GM19043 (cell line): ENCODE measurements around the gene TRIM36.
A peak's percentile ranks its signal among the peaks of the same experiment; 100 is the strongest.

Experiments used
- ATAC-seq: cut with Tn5 transposase; IDR thresholded peaks from one replicate; pipeline ENCODE4 v1.9.1; 2021; ENCODE audit warnings: low read depth; ENCODE audit not compliant: unreplicated experiment

TRIM36 gene

DNA sequence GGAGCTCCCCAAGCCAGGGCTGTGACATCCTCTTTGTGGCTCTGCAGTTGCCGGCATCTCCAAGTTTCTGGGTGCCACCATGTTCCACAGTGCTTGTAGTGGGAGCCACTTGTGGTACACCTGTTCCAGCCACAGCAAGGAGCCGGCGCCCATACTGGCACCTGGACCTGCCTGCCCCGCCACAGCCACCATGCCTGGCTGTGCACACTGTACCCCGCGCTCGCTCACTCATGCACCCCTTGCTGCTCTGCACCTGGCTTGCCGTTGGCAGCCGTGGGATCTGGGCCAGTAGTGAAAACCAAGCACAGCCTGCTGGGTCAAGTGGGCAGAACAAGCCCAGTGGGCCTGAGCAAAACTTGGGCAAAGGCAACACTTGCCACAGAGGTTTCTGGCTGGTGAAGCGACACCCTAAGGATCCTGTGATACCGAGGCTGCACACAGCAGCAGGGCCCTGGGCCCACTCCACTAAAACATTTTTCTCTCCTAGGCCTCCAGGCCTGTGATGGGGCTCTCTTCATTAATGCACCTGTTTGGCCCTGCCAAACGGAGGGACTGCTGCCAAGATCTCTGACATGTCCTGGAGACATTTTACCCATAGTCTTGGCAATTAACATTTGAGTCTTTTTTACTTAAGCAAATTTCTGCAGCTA, 2.8 kb downstream of the TRIM36 start:
- ATAC-seq = no peak

DNA sequence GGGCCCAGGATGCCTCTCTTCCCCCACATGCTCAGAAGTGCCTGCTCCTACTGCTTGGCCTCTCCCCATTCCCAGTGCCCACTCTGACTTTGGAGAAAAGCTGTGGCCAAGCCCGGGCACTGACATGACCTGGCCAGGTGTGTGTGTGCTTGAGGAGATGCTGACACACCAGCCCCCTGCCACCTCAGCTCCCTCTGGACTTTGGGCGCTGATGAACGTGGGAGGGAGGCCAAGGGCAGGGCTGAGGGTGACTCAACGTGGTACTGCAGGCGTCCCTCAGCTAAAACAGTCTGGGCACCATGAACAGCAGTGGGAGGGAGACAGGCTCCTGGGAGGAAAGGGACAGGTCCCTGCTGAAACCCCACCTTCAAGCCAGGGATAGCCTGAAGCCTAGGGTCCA, 3.9 kb downstream of the TRIM36 start:
- ATAC-seq = no peak

DNA sequence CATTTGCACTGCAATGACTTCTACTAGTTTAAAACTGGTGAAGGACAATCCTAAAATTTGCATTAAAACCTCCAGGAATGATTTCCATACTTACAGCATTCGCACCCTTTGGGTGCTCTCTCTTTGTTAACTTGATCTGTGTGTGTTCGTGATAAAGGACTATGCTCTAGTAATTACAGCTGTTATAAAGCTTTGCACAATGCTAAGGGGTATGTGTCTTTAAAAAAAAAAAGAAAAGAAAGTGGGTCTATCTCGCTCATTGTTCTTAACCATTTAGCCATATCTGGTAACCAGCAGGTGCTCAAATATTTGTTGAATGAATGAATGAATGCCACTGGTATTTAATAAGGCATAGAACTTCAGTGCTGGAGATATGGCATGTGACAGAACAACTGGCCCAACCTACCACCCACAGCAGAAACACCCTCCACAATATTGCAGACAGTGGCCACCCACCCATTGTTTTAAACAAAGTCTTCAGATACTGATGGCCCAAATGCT, 8.7 kb downstream of the TRIM36 start:
- ATAC-seq = no peak

DNA sequence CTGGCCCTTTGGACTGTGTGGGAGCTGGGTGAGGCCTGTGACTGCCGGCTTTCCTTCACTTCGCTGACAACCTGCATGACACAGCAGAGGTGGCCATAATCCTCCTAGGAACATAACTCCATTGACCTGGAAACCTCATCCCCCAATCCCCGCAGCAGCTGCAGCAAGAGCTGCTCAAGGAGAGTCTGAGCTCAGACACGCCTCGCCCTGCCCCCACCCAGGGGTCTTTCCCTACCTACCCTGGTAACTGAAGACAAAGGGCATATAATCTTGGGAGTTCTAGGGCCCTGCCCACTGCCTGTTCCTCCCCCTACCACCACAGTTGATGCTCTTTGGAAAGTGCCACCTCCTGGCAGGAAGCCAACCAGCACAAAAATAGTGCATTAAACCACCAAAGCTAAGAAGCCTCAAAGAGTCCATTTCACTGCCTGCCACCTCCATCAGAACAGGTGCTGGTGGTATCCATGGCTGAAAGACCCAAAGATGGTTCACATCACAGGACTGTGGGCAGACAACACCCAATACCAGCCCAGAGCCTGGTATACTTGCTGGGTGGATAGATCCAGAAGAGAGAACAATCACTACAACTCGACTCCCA, 18.4 kb downstream of the TRIM36 start:
- no peak for ATAC-seq

DNA sequence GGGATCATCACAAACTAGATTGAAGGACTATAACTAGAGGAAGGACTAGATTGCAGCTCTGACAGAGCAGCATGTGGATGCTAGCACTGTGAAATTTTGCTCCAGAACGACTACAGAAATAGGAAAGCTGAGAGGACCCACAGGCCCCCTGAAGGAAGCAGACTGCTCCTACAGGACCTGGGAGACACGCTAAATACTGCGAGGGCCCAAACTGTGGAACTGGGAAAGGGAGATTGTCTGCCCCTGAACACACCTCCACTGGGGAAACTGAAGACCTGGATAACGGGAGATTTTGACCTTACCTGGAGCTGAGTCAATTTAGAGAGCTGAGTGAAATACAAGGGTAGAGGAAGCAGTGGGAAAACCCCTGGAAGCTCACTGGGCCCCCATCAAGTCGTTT, 19.2 kb downstream of the TRIM36 start:
- ATAC-seq = no peak

DNA sequence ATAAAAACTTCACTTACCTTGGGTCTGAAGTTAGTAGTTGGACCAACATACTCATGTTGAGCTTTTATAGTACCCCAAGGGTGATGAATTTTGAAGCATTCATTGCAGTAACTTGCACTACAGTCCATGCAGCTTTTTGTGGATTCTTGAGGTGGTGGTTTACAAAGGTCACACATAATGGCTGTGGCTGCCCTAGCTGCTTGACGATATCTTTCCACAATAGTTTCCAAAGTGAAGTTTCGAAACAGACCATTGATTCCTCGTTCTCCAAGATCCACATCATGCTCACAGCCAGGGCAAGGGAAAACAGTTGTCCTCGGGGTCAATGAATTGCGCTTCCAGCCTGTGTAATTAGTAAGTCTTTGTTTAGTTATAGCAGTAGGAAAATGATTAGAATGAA, 22.7 kb downstream of the TRIM36 start:
- no peak for ATAC-seq

DNA sequence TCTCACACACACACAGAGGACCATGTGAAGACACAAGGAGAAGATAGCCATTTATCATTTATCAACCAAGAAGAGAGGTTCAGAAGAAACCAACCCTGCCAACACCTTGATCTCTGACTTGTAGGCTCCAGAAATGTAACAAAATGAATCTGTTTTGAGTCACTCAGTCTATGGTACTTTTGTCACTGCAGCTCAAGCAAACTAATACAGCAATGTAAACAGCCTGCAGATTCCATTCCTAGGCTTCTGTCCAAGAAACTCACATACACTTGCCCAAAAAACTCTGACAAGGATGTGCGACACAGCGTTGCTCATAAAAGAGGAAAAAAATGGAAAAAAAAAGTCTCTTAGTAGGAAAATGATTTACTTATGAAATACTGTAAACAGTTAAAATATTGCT, 33.4 kb downstream of the TRIM36 start:
- no peak for ATAC-seq

DNA sequence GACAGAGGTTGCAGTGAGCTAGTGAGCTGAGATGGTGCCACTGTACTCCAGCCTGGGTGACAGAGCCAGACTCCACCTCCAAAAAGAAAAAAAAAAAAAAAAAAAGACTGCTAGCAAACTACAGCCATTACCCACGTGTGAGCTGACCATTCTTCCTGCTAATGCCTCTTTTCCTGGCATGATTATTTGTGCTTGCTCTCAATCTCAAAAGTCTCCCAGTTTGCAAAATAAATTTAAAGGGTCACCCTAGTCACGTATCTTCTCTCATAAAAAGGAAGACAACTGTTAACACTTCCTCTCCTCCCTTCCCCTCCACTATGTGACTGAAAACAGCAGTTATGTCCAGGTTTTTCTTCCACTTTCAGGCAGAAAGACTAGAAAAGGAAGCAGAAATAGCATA, 37.2 kb downstream of the TRIM36 start:
- no peak for ATAC-seq

DNA sequence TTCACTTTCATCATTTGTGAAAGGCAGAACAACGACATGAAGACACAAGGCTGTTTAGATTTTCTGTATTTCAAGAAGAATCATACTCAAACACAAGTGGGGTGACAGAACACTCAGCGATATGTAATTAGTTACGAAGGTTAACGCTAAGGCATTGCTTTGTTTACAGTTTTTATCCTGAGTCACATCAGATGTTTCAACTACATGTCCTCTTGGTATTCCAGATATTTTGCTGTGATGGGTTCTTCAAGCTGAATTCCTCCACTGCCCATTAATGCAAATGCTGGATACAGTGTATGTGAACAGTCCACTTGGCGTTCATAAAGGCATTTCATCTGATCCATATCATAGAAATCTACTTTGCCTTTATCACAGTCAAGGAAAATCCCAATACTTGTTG, 43.4 kb downstream of the TRIM36 start:
- ATAC-seq = no peak

DNA sequence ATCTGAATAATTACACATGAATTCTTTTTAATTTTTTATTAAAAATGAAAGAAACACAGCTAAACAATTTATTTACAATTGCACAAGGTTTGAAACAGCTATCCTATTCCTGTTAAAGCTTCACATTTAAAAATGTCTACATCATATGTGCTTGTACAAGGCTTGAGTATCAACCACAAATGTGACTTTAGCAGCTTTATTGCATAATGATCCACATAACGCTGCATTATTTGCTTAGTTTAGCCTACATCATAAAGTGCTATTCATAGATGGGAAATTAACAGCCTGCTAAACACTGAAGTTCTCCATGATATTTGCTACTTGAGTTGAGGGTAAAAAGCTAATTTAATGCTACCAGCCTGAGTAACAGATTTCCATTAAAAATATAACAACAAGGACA, 45.0 kb downstream of the TRIM36 start:
- ATAC-seq = no peak

DNA sequence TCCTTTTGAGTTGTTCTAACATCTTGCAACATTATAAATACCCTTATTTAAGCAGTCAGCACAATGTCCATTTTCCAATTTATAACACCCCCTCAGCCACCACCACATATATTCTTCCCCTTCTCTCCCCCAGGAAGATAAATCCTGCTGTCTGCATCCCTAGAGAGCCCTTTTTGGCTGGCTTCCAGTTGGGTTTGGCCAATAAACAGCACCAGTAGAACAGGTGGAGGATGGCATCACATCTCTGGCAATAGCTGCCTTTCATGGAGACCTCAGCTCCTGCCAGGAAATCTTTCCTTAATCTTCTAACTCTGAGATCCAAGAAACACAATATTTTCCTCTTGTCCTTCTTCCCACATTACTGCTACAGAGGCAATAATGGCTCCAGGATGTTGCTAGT, 53.7 kb downstream of the TRIM36 start:
- ATAC-seq = no peak

DNA sequence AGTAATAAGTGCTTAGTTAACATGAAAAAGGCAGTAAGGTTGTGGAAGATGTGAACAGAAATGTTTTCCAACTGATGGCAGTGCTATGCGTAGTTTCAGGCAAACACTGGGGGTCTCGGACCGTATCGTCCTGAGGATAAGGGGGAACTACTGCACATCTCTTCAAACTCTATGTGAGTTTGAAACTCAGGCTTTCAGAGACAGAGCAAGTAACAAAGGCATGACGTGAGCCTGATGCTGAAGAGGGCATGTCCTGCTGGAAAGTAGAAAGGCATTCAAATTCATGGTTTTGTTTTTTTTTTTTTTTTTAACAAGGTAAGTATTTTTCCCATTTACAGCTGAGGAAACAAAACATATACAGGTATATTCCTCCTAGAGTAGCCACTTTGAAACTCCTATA, 59.9 kb downstream of the TRIM36 start:
- ATAC-seq = no peak

DNA sequence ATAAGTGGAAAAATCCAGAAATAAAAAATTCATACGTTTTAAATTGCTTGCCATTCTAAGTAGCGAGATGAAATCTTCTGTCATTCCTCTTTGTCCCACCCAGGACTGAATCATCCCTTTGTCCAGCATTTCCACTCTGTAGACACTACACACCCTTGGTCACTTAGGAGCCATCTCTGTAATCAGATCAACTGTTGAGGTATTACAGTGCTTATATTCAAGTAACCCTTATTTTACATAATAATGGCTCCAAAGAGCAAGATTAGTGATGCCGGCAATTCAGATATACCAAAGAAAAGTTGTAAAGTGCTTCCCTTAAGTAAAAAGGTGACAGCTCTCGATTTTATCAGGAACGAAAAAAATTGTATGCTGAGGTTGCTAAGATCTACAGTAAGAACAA, 60.4 kb downstream of the TRIM36 start:
- no peak for ATAC-seq

DNA sequence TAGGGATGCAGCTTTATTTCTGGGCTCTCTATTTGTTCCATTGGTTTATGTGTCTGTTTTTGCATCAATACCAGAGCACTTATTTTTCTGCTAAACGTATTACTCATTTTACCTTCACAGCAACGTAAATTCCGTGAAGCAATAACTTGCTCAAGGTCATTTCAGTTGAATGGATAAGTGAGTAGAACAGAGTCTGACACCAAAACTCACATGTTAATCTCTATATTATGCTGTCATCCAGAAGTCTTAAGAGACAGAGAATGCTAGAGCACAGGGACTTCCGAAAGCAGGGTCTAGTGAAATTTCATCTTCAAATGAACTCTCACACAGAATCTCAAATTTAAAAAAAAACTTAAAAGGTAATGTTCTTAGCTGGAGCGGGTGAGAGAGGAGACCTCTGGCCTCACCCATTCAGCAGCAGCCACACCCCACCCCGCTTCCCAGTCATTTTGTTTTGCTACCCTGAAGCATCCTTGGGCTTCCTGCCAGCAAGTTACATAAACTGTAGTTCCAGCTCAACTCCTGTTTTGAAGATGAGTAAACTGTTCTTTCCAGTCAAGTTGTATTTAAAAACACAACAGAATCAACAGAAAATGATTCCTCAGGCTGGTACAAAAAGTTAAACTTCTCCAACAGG, 69.3 kb downstream of the TRIM36 start:
- ATAC-seq = no peak

DNA sequence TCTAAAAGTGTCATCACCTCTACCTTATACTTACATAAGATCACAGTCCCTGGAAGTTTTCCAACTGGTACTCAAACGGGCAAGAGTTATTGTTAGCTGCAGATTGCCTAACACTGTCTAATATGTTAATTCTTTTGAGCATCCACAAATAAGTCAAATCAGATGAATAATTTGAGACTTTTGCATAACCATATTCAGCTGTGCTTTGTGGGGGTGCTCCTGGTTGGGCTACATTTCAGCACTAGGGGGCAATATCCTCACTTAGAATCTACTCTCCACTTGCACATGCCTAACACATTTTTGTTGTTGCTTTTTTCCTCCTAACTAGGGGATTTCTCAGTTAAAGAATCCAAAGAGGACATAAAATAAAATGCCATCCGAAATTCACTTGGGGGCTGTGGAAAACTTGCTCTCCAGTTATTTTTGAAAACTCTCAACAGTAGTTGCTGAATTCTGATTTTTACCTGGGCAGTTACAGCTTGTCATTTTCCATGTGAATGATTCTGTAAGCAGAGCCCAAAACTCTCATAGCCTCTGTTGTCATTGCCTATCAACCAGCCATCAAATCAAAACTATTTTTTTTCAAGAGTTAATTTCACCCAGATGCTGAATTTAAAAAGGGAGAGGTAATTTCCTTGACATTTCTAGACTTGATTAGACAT, 71.5 kb downstream of the TRIM36 start:
- peak; percentile 70 for ATAC-seq

DNA sequence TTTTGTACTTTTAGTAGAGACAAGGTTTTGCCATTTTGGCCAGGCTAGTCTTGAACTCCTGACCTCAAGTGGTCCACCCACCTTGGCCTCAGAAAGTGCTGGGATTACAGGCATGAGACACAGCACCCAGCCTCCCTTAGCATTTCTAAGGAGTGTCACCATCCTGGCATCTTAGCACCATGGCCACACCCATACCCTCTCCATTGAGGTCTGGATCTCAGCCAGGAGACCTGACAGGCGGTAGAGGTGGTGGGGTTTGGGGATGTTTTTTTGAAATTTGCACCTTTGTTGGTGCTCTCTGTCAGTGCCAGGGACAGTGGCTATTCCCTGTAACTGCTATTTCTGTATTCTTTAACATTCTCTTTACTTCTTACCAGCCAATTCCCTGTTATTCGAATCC, 72.5 kb downstream of the TRIM36 start:
- ATAC-seq = no peak

DNA sequence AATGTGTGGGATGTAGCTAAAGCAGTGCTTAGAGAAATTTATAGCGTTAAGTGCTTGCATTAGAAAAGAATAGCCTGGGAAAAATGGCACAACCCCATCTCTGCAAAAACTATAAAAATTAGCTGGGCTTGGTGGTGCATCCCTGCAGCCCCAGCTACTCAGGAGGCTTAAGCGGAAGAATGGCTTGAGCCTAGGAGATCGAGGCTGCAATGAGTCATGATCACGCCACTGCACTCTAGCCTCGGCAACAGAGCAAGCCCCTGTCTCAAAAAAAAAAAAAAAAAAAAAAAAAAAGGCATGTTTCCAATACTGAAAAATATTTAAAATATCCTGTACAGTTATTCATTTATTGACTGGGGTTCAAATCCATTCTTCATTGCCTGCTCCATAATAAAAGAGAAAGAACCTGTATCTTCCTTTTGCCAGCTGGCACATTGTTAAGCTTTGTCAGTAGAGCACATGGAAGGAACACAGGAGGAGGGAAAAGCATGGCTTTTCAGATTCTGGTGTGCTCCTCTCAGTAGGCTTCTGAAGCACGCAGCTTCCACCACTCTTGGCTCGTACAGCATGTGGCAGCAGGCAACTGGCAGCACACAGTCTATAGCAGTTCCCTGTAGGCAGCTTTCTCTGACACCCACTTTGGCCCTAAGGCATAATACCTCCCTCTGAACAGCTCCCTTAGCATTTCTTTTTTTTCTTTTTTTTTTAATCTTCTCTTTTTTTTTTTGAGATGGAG, 73.5 kb downstream of the TRIM36 start:
- ATAC-seq = no peak

DNA sequence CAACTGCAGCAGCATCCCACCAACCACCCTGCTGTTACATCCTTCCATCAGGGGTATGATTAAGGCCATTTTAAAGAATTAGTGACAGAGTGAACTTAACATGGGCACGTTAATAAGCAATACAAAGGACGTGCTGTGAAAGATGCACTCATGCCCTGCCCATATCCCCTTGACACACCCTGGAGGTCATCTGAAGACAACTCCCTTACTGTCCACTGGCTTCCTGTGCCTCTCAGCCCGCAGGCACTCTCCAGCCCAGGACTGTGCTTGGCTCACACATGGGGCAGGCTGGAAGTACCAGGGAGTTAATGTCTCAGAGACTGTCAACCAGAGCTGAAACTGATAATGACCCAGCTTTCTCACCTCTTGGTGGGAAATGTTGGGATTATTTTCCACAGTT, 81.8 kb downstream of the TRIM36 start:
- no peak for ATAC-seq

DNA sequence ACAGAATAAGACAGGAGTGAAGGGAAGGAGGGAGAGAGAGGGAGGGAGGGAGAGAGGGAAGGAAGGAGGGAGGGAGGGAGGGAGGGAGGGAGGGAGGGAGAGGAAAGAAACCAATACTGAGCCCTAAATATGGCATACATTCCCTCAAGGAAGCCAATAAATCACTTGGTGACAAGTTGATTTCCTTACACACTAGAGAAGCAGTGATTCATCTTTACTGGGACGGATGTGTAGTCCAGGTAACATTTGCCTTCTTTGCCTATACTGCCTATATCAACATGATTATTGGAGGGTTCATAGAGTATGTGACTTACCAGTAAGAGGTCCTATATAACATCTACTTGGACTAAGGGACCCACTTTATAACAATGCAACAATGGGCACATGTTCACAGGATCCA, 83.2 kb downstream of the TRIM36 start:
- no peak for ATAC-seq

DNA sequence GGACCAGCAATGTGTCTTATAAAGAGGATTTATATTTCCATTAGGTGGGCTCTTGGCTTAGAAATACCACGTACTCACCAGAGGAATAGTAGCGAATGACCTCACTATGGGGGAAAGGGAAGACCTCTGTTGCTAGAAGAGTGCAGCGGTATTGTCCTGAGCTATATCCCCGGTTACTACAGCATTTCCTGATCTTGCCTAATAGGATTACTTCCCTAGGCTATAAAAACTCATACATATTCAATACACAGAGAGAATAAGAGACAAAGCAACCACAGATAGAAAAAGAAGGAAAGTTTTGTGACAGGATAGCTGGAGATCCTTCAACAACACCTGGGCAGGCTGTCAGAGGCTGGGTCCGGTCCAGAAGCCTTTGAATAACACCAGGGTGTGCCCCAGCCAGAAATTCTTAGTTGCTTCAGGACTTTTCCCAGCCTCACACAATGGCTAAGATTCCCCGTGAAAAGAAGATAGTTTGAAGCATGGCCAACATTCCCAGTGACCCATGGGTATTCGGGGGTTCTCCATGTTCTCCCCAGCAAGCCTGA, 85.4 kb downstream of the TRIM36 start:
- ATAC-seq = no peak
